C1 segment of cervical spinal cord (tissue), 14 donors: ENCODE measurements around the gene RPL27A.

Source experiments
- DNase-seq, 14 donors: peaks; one replicate each; lab custom pipeline; 2025; lab: John Stamatoyannopoulos, UW

RPL27A gene

DNA sequence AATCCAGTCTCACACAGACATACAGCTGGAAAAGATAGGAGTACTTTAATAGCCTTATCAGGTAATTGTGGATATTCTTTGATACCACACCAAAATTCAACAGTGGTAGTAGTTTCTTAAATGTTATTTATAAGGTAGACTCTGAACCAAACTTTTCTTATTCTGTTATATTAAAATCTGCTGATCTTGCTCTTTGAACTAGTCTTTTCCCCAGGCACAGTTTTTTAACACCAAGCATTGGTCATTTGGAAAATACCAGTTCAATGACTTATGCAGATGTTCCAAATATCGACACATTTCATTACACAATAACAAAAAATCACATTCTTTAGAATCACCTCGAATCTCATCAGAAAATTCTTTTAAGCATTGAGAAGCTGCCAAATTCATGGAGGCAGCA, 7.7 kb upstream of the RPL27A start:
- DNase-seq = no peak

DNA sequence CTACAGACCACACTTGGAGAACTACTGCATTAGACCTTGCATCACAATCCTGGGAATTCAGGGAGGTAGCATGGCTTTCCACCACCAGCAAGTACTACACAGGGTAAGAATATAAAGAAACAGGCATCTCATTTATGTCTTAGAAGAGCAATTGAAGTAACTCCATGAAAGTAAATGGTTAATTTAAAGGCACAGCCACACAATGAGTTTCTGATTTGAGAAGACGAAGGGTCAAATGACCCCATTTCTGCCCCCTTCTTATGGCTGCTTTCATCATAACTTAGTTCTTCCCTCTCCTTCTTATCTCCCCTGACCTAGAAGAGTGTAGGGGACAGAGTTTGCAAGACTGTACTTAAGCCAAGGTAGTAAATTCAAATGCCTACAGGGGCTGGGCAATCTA, 6.1 kb upstream of the RPL27A start:
- DNase-seq = no peak

DNA sequence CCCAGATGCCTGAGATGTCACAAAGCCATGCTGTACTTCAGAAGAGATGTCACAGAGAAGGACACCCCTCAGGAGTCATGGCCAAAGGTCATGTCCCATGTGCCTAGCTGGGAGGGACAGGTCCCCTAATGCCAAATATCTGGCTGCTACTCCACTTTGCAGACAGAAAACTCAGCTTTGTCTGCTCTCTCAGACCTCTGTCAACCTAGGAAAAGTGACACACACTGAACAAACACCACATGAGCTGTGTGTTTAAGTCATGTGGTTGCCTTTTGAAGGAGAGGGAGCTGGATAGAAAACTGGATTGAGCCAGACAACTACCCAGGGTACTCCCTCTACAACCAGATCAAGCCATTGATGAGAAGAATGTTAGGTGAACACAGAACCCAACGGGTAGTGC, 3.6 kb upstream of the RPL27A start:
- no peak for DNase-seq

DNA sequence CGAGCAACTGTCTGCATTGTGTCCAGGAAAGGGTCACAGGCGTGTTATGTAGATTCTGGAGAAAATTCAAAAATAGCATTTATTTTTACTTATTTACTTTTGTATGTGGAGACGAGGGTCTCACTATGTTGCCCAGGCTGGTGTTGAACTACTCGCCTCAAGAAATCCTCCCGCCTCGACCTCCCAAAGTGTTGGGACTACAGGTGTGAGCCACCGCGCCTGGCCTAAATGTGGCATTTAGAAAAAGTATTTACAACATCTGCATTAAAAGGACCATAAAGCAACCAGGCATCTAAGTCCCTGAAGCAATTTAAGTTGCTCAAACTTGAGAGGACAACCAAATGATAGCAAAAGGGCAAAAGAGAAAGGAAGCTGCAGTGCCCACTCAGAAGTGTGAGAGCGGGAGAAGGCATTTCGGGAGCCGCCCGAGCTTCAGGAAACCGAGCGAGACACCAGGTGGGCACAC, 722 bp upstream of the RPL27A start:
- DNase-seq = no peak

DNA sequence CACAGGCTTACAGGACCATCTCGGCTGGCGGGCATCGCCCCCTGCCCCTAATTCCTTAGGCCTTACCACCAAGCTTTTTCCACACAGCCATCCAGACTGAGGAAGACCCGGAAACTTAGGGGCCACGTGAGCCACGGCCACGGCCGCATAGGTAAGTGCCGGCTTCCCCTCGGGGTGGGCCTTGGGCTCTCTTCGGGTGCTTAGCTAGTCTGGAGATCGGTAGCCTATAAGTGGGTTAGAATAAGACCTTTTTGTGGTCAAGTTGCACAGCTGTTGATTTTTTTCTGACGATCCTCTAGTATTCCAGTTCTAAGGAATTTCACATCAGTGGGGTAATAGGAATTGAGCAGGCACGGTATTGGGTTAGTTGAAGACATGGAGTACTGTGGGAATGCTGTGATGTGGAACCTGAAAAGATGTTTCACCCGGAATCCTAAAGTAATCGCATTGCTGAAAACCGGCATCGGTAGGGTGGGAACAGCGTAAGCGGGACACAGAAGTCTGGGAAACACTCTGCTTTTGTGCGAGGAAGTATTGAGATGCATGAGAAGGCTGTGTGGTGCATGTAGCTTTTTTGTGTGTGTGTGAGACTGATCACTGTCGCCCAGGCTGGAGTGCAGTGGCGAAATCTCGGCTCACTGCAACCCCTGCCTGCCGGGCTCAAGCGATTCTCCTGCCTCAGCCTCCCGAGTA, 669 bp downstream of the RPL27A start:
- no peak for DNase-seq

DNA sequence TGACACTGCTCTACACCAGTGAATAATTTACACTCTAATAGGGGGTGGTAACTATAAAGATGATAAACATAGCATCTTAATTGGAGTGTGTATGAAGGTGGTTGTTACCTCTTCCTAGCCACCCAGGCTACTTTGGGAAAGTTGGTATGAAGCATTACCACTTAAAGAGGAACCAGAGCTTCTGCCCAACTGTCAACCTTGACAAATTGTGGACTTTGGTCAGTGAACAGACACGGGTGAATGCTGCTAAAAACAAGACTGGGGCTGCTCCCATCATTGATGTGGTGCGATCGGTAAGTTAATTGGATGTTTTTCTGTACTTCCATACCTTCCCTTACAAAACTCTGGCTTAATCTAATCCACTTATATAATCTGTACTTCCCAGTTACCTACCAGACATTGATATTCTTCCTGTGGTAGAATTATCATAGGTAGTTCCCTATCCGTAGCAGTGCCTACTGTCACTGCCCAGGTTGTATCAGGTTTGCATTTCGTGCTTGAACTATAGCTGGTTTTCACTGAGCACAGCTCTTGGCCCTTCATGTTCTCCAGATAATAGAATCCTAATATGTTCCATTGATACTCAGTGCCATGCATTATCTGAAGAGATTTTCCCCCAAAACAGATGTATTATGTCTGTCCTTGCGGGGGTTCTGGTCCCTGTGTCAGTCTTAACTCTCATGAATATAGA, 2.2 kb downstream of the RPL27A start:
- no peak for DNase-seq

DNA sequence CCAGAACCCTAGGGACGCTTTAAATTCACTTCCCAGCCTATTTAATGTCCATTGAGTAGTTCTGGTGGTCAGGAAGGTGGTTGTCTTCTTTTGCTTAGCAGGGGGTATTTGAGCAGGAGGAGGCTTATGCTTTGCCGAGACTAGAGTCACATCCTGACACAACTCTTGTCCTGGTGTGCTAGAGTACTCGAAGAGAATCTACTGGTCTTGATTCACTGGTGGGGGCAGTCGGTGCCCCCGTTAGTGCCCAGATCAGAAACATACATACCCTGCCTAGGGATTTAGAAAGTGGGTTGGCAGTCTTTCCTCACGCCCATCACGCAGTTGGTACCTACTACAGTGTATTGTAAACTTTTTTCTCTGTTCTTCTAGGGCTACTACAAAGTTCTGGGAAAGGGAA, 2.7 kb downstream of the RPL27A start:
- DNase-seq = no peak

DNA sequence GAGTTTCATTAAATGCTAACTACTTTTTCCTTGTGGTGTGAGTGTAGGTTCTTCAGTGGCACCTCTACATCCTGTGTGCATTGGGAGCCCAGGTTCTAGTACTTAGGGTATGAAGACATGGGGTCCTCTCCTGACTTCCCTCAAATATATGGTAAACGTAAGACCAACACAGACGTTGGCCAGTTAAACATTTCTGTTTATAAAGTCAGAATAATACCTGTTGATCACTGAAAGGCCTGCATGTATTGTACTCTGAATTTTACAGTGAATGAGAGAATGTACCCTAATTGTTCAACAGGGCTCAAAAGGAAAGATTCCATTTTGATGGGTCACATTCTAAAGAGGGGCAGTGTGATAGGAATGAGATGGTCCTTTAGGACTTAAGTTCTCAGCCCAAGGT, 3.2 kb downstream of the RPL27A start:
- no peak for DNase-seq

DNA sequence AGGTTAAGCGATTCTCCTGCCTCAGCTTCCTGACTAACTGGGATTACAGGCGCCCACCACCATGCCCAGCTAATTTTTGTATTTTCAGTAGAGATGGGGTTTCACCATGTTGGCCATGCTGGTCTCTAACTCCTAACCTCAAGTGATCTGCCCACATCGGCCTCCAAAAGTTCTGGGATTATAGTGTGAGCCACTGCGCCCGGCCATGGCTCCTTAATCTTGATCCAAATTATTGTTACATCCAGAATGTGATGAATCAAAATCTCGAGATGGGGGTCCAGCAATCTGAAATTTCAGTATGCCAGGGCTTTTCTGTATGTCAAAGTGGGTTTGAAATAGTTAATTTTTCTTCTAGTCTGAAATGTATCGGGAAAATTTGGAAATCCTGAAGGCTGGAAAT, 3.7 kb downstream of the RPL27A start:
- no peak for DNase-seq

DNA sequence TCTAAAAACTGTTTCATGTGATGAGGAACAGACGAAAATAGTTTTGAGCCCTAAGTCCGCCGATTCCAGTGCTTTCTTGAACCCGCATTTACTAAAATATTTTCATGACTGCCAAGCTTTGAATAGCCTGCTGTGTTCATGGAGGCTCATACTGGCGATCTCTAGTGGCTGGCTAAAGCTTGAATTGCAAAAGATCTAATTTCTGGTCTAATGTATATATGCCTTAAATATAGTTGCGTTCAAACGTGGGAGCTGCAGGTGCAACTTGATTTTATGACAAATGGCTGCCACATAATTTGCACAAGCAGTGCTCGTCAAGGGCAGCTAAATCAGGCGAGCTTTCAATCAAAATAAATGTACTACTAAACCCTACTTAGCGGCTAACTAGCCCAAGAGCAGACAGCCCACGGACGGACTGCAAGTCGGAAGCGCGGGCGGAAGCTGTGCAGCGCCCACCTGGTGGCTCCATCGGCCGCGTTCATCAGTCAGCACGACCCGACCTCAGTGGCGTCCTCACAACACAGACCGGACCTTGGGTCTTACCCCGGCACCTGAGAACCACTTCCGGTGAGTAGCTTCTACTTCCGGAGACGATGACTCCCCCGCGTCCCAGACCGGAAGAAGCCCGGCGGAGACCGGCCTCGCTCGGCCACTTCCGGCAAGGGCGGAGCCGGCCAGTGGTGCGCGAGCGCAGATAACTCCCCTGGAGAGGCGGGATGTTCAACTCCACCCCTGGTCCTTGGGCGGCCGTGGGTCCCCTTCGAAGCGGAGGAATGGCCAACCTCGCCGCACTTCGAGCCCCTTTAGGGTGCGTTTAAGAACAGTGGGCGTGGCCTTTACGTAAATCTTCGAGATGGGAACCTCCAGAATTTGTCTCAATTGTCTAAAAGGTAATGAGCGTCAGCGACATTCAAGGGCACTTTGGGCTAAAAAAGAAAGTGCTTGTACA, 6.1 kb downstream of the RPL27A start:
- peak; percentile 46 to 96 (median 93) for DNase-seq

DNA sequence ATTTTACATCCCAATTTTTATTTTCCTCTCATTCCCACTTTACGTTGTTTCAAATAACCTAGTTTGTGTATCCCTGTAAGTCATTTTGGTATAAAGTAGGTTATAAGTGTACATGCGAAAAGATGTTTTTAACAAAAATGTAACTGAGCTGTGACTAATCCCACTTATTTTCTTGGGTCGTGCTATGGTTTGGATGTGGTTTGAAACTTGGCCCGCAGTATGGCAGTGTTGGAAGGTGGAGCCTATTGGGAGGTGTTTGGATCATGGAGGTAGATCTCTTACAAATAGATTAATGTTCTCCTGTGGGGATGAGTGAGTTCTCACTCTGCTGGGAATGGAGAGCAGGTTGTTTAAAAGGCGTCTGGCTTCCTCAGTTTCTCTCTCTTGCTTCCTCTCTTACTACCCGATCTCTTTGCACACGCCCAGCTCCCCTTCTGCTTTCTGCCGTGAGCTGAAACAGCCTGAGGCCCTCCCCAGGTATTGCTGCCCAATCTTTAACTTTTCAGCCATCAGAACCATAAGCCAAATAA, 7.2 kb downstream of the RPL27A start:
- no peak for DNase-seq

DNA sequence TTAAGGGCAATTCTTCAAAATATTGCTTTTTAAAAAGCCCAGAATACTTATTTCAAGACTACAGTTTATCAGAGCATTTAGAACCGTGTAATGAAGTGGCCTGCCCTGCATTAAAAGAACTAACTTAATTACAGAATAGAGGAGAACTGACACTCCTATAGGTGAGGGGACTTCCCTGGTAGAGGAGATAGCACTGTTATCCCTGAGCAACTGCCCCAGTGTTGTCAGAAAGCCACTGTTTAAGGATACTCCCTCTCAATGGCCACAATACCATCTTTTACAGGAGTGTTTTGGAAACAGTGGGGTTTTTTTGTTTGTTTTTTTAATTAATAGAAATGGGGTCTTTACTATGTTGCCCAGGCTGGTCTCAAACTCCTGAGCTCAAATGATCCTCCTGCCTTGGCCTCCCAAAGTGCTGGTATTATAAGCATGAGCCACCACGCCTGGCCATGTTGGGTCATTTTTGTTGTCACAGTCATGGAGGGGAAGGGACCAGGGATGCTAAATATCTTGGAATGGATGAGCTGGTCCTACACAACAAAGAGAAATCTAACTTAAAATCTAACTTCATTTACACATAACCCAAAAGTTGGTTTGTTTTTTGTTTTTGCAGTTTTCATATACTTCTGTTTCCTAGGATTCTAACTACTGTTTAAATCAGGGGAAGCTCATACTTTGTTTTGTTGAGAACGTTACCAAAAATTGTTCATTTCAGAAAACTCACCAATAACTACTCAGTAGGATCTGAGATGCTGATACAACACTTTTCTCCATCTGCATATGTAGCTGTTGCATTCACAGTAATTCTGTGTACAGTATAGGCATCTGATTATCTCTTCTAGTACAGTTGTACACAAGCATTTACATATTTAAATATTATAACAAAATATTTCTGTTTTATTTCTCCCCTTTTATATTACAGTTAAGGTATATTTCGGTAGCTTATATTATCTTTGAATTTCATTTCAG, 8.1 kb downstream of the RPL27A start:
- no peak for DNase-seq

DNA sequence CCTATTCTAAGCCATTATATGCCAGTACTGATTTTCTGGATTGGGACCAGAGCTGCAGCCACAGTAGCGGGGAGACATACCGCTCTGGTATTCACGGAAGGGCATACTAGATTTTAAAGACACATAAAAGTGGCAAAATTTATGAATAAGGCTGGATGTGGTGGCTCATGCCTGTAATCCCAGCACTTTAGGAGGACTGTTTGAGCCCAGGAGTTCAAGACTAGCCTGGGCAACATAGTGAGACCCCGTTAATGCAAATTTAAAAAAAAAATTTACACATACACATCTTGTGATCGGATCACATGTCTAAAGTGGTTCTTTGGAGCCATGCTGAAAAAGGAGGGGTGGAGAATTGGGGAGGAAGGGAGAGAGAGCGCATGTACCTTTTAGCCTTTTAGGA, 9.0 kb downstream of the RPL27A start:
- no peak for DNase-seq

DNA sequence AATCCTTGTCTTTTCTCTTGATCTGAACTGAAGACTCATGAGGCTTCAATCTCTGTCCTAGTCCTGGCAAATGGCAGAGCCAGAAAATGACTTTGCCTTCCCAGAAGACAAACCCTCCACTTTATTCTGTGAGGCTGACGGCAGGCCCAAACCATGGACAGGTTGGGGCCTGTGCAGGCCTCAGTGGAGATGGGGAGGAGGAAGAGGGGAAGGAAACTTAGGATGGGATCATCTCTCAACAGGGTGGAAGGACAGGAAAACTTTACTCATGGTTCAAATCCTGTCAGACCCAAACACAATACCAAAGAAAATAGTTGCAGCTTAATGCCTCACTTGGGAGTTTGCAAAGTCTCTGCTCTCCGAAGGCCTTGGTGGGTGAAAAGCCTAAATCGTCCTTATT, 9.8 kb downstream of the RPL27A start:
- DNase-seq = no peak

DNA sequence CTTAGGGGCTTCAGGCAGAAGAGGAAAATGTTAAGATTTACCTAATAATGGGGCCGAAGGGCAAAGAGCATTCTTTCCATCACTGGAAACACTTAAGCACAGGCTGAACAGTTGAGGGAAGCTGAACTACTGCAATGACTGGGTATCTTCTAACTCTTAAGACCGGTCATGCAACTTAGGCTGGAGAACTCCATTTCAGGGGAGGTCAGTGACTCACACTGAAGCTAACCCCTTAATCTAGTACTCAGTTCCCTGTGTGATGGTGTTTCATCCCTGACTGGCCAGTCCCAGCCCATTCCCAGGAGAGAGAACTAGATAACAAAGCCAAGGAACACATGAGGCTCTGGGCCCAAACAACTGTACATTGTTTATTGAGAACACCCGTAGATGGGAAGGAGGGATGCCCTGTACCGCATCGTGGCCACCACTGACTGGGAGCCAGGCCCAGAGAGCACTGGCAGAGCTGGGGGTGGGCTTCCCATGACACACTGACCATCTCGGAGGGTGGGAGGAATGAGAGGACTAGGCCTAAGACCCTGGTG, 10.5 kb downstream of the RPL27A start:
- no peak for DNase-seq

DNA sequence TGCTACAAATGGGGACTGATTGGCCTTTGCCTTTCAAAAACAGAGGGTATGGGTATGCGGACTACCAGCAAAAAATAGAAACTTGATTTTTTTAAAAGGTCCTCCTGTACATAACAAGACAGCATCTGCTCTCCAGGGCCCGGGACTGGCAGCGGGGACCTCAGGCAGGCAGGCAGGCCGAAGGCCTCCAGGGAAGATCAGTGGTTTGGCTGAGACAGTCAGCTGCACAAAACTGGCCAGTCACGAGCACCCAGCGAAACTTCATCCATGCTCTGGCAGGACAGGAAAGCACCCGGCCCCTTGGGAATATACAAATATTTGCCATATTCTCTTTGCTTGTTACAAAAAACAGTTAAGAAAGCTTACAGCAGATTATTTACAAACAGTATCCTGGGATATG, 11.0 kb downstream of the RPL27A start:
- no peak for DNase-seq

DNA sequence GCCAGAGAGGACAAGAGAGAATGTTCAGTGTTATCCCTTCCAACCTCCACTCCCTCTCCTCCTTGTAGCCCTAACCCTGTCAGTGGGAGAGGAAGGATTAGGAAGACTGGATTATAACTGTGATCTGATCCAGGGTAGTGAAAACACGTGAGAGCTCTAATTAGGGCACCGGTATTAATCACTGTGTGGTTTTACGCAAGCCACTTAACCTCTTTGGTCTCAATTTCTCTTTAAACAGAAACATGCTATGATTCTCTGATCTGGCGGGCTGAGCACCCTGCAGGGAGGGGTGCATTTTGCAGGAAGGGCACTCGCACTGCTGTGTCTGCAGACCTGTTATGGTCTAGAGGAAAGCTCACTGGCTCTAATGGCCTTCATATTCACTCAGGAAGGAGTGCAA, 11.5 kb downstream of the RPL27A start:
- DNase-seq = no peak

DNA sequence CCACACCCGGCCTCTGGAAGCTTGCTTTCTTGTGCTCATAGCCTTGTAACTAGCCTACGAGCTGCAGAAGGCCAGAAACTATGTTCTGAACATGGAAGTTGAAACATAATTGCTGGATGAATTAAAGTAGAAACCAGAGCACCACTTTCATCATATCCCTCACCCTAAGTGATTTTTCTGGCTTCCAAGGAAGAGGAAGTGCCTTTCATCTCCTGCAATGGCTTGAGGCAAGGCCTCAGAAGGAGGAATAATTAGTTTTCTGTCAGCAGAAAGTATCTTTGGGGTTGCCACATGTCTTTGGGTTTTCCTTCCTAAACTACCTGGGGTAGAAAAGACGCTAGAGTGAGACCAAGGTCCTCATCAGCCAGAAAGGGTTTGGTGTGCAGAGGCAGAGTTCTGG, 14.5 kb downstream of the RPL27A start:
- no peak for DNase-seq

DNA sequence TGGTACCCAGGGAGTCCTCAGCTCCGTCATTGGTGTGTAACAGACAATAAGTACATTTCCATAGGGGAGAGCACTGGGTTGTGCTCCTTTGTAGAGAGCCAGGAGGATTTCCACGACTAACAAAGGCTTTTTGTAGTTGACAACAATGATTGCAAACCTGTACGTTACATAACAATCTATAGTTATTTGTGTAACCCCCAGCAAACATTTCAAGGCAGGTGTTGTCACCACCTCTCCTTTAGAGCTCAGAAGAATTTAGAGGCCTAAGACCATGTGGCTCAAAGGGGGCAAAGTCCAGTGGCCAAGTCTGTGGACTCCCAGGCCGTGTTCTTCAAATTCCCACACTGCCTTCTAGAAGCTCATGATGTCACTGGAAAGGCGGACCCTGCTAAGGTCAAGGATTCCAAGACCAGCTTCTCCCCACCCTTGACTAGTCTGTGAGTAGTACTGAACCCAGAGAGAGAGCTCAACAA, 15.8 kb downstream of the RPL27A start:
- no peak for DNase-seq

DNA sequence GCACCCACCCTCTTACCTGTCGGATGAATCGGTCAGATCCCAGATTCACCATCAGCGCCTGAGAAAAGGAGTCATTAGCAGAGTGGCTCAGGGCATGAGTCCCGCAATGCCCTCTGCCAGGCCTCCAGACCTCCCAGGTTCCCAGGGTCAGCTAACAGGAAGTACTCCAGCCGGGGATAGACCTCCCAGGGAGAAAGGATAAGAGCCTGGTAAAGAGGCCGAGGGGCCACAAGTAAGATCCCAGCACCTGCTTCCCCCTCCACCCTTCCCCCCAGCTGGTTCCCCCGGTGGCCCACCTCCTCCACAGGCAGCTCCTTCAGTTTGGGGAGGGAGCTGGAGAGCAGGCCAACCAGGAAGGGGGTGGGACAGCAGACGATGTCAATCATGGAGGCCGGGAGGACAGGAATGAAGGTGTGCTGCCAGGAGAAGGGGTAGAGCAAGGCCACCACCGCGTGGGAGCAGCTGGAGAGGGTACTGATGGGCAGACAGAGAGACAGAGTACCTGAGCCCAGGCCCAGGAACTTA, 16.4 kb downstream of the RPL27A start:
- no peak for DNase-seq
